SU-DHL-6 (cell line): Measurements from ENCODE around the gene IFT20.

Experiments used
- H2AFZ ChIP-seq: fragments of 200-600 bp; sonication (generic); 2 replicates; pipeline ENCODE4 v1.6.1; 2014; ENCODE audit warnings: low read depth, mild to moderate bottlenecking, moderate library complexity, mixed read lengths, antibody characterized with exemption, low read length; ENCODE audit not compliant: severe bottlenecking
- H3F3A ChIP-seq: fragments of 200-600 bp; shearing (Covaris generic); 2 replicates; pipeline ENCODE4 v1.6.0; 2016; ENCODE audit warnings: antibody characterized with exemption, mild to moderate bottlenecking; ENCODE audit not compliant: insufficient read depth
- H3K27ac ChIP-seq: fragments of 200-600 bp; sonication (generic); 2 replicates; pipeline ENCODE4 v1.5.1; 2016; ENCODE audit warnings: low read depth, mild to moderate bottlenecking, low read length, moderate library complexity, mixed read lengths
- H3K27me3 ChIP-seq: fragments of 200-600 bp; sonication (generic), shearing (Covaris generic); 2 replicates; pipeline ENCODE4 v1.6.0; 2014; ENCODE audit warnings: mild to moderate bottlenecking, low read length
- H3K36me3 ChIP-seq: fragments of 200-600 bp; sonication (generic); 2 replicates; pipeline ENCODE4 v1.6.1; 2014; ENCODE audit warnings: mild to moderate bottlenecking, low read length, mixed read lengths
- H3K4me2 ChIP-seq: fragments of 300-600, 200-600 bp; shearing (Covaris generic), sonication (generic); 2 replicates; pipeline ENCODE4 v1.6.0; 2014; ENCODE audit warnings: low read length, low read depth, mild to moderate bottlenecking; ENCODE audit not compliant: poor library complexity, severe bottlenecking
- H3K4me3 ChIP-seq: fragments of 200-600 bp; sonication (generic); 2 replicates; pipeline ENCODE4 v1.5.1; 2014; ENCODE audit warnings: antibody characterized with exemption, low read length, mild to moderate bottlenecking, mixed read lengths; ENCODE audit not compliant: insufficient read depth, poor library complexity, severe bottlenecking
- H3K79me2 ChIP-seq: fragments of 200-600 bp; sonication (generic); 2 replicates; pipeline ENCODE4 v1.6.1; 2014; ENCODE audit warnings: mild to moderate bottlenecking, low read length, moderate library complexity; ENCODE audit not compliant: insufficient read depth
- H3K9ac ChIP-seq: fragments of 200-600 bp; sonication (generic); 2 replicates; pipeline ENCODE4 v1.7.0; 2014; ENCODE audit warnings: mild to moderate bottlenecking, low read length
- H3K9me2 ChIP-seq: fragments of 200-600 bp; sonication (generic); replicated peaks from 2 replicates; pipeline ENCODE4 v1.6.1; 2014; ENCODE audit warnings: low read length; ENCODE audit not compliant: insufficient read depth
- H3K9me3 ChIP-seq: fragments of 200-600 bp; sonication (generic); 2 replicates; pipeline ENCODE4 v1.6.1; 2014; ENCODE audit warnings: low read length, mixed read lengths; ENCODE audit not compliant: insufficient read depth
- H4K20me1 ChIP-seq: fragments of 200-600 bp; sonication (generic); 2 replicates; pipeline ENCODE4 v1.6.1; 2014; ENCODE audit warnings: low read depth, mild to moderate bottlenecking, antibody characterized with exemption, low read length, moderate library complexity, mixed read lengths
- EZH2phosphoT487 ChIP-seq: fragments of 200-600 bp; sonication (generic), shearing (Covaris generic); conservative IDR thresholded peaks from 2 replicates; pipeline ENCODE4 v1.6.1; 2018; ENCODE audit warnings: mild to moderate bottlenecking, antibody characterized with exemption, low read length, moderate library complexity, mixed read lengths
- TF ChIP-seq, protein P1 (sequence below): fragments of 200-600 bp; sonication (generic); IDR thresholded peaks from one replicate; pipeline ENCODE4 v1.5.1; 2017; ENCODE audit warnings: antibody characterized with exemption, mild to moderate bottlenecking, low read length, moderate library complexity; ENCODE audit not compliant: insufficient read depth, poor library complexity, severe bottlenecking

Gene IFT20

DNA sequence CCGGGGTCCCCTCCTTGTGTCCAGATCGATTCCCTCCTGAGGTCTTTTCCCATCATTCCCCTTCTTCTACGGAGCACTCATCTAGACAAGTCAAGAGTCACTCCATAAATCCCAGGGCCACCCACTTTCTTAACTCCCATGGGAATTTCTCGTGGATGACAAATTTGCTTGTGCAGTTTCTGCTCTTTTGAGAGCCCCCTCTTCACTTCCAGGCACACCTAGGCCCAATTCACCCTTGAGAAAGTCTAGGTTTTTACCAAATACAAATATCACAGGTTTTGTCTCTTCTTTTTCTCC lies 22.6 kb upstream of the IFT20 start:
- Histone ChIP-seq H3K4me3 (peak overlapping the region; percentile 92), H3K27ac (no peak overlapping the region), H4K20me1 (no peaks in the 10 kb centered on the region), H3K9me3 (no peaks in the 10 kb centered on the region), H3K27me3 (no peaks in the 10 kb centered on the region), H2AFZ (peak overlapping the region; percentile 62), H3K36me3 (no peaks in the 10 kb centered on the region), H3K9ac (peak overlapping the region; percentile 96), H3F3A (no peaks in the 10 kb centered on the region), H3K9me2 (no peaks in the 10 kb centered on the region), H3K79me2 (peaks cover 28% of the 10 kb centered on the region), H3K4me2 (peak overlapping the region; percentile 86)
- TF ChIP-seq, protein P1, sequence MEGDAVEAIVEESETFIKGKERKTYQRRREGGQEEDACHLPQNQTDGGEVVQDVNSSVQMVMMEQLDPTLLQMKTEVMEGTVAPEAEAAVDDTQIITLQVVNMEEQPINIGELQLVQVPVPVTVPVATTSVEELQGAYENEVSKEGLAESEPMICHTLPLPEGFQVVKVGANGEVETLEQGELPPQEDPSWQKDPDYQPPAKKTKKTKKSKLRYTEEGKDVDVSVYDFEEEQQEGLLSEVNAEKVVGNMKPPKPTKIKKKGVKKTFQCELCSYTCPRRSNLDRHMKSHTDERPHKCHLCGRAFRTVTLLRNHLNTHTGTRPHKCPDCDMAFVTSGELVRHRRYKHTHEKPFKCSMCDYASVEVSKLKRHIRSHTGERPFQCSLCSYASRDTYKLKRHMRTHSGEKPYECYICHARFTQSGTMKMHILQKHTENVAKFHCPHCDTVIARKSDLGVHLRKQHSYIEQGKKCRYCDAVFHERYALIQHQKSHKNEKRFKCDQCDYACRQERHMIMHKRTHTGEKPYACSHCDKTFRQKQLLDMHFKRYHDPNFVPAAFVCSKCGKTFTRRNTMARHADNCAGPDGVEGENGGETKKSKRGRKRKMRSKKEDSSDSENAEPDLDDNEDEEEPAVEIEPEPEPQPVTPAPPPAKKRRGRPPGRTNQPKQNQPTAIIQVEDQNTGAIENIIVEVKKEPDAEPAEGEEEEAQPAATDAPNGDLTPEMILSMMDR = no peak
- TF ChIP-seq EZH2phosphoT487 = no peak

DNA sequence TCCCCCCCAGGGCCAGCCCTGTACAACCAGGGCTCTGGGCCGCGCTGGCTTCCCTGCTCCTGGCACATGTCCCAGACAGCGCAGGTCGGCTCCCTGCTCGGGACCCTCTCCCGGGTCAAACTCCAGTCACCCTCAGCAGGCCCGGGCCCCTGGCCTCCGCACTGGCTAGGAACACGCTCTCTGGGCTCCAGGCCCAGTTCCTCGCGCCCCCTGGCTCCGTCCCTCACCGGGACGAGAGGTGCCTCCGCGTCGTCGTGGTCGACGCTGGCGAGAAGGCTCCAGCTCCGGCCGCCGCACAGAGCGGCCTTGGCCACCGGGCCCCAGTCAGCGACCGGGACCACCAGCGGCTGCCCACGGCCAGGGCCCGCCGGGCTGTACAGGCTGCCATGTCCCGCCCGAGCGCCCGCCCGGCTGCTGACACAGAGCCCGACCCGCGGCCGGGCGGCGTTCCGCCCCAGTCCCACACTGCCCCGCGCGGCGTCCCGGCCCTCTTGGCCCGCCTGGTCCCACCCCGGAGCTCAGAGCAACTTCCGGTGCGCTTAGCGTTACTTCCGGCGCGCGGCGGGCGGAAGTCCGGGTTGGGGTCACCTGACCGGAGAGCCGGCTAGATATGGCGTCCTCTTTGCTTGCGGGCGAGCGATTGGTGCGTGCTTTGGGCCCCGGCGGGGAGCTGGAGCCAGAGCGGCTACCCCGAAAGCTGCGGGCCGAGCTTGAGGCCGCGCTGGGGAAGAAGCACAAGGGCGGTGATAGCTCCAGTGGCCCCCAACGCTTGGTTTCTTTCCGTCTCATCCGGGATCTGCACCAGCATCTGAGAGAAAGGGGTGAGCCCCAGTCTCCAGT lies 22.0 kb upstream of the IFT20 start, which contains the start of gene POLDIP2:
Gene POLDIP2, minus strand, starts transcription at position 467 of the 840 bp plus-strand sequence. Its CDS starts 79 bp downstream, at position 388.
- TF ChIP-seq, protein P1 = no peak
- TF ChIP-seq EZH2phosphoT487 = no peak
- Histone ChIP-seq H2AFZ (peak within 1 kb of the TSS; percentile 90), H3K27me3 (no peaks in the 10 kb centered on the region), H3K36me3 (no peaks in the 10 kb centered on the region), H3K27ac (peak within 1 kb of the TSS; percentile 2; the same call in 1 of the 2 replicates), H3K79me2 (peaks cover 28% of the 10 kb centered on the region), H3K9me3 (no peaks in the 10 kb centered on the region), H3K9me2 (no peaks in the 10 kb centered on the region), H3K4me2 (peak within 1 kb of the TSS; percentile 87), H3K4me3 (peak within 1 kb of the TSS; percentile 92), H4K20me1 (no peaks in the 10 kb centered on the region), H3K9ac (peak within 1 kb of the TSS; percentile 96), H3F3A (no peaks in the 10 kb centered on the region)

DNA sequence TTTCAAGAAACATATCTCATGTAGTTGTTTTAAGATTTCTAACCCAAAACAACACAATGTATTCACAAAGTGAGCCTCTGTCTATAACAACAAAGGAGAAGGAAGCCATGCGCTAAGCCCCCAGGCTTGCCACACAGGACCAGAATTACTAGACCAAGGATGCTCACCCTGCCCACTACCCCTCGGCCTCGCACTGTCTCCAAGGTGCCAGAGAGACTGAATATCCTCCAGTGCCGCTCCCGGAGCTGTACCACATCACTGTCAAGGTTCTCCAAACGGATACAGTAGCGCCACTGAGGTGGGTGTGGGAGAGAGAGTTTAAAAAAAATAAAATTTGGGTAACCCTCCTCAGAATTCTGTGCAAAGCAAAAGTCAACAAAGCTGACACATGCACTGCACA lies 15.0 kb upstream of the IFT20 start:
- H3K4me2 ChIP-seq = no peak overlapping the region
- no peaks in the 10 kb centered on the region for H4K20me1 ChIP-seq
- H3F3A ChIP-seq = no peaks in the 10 kb centered on the region
- H3K79me2 ChIP-seq = no peaks in the 10 kb centered on the region
- no peaks in the 10 kb centered on the region for H3K9me2 ChIP-seq
- TF ChIP-seq, protein P1 = no peak
- TF ChIP-seq EZH2phosphoT487 = no peak
- H3K27ac ChIP-seq = no peak overlapping the region
- H3K36me3 ChIP-seq = peaks cover 3% of the 10 kb centered on the region; the same call in 1 of the 2 replicates
- no peak overlapping the region for H3K4me3 ChIP-seq
- H2AFZ ChIP-seq = no peak overlapping the region
- no peaks in the 10 kb centered on the region for H3K9me3 ChIP-seq
- H3K9ac ChIP-seq = no peak overlapping the region
- no peaks in the 10 kb centered on the region for H3K27me3 ChIP-seq
